CD4-positive, alpha-beta T cell (primary cell): ENCODE results near the gene KCTD1. TPM values are rescaled to one million over a fixed set of nuclear protein-coding genes. Genes with fewer than 3 reads are reported as not detected.

ENCODE experiments used
- ATAC-seq: fragments of 200-7000 bp; cut with Tn5 transposase; one replicate; pipeline ENCODE4 v1.10.0; 2022; ENCODE audit warnings: mild to moderate bottlenecking; ENCODE audit not compliant: poor library complexity
- CTCF ChIA-PET: fragments of 350-600 bp; sonication (Branson Sonifier 250); formaldehyde crosslinking; loops from one replicate; lab custom pipeline; 2021; ENCODE audit warnings: antibody characterized with exemption, inconsistent platforms; lab: Charles Lee
- POLR2A ChIA-PET: fragments of 350-600 bp; sonication (Branson Sonifier 250); formaldehyde crosslinking; loops from one replicate; lab custom pipeline; 2021; ENCODE audit warnings: antibody characterized with exemption, inconsistent platforms; lab: Charles Lee
- DNase-seq, 14 experiments: peaks; one replicate each; pipeline ENCODE4 v3.0.0-alpha.2; 2013 to 2020; ENCODE audit warnings: mixed read lengths in 2 of 14
- H3K27ac ChIP-seq, 2 donors: one replicate each; pipeline versions ENCODE4 v1.5.1 to v1.7.0; 2013; ENCODE audit warnings: low read length in 2 of 2, low read depth in 1 of 2, mild to moderate bottlenecking in 1 of 2
- H3K27me3 ChIP-seq, 2 experiments: 1 replicate in 1 of 2; 2 replicates in 1 of 2; pipeline versions ENCODE4 v1.6.1 to v1.7.0; 2013; ENCODE audit warnings: low read length in 2 of 2, control low read depth in 1 of 2, mild to moderate bottlenecking in 1 of 2, moderate library complexity in 1 of 2; ENCODE audit not compliant: insufficient read depth in 2 of 2, control insufficient read depth in 1 of 2
- H3K36me3 ChIP-seq: one replicate; pipeline ENCODE4 v1.6.1; 2013; ENCODE audit warnings: low read length, control low read depth; ENCODE audit not compliant: insufficient read depth
- H3K4me1 ChIP-seq: one replicate; pipeline ENCODE4 v1.6.1; 2013; ENCODE audit warnings: low read length, control low read depth; ENCODE audit not compliant: insufficient read depth
- H3K4me3 ChIP-seq: one replicate; pipeline ENCODE4 v1.5.1; 2013; ENCODE audit warnings: mild to moderate bottlenecking, low read length, moderate library complexity
- H3K9me3 ChIP-seq, 2 experiments: 1 replicate in 1 of 2; 2 replicates in 1 of 2; pipeline versions ENCODE4 v1.6.1 to v1.7.0; 2013; ENCODE audit warnings: low read length in 2 of 2, mild to moderate bottlenecking in 2 of 2, control low read depth in 1 of 2, moderate library complexity in 1 of 2; ENCODE audit not compliant: control insufficient read depth in 1 of 2, insufficient read depth in 1 of 2
- H3K27ac Mint-ChIP-seq: one replicate; pipeline ENCODE4 v1.8.0; 2020; ENCODE audit warnings: mixed read lengths
- H3K27me3 Mint-ChIP-seq: one replicate; pipeline ENCODE4 v1.8.0; 2021; ENCODE audit warnings: mixed read lengths
- H3K36me3 Mint-ChIP-seq: one replicate; pipeline ENCODE4 v1.8.0; 2021; ENCODE audit warnings: low read depth, mixed read lengths
- H3K4me1 Mint-ChIP-seq: one replicate; pipeline ENCODE4 v1.8.0; 2021; ENCODE audit warnings: low read depth, mixed read lengths
- H3K4me3 Mint-ChIP-seq: one replicate; pipeline ENCODE4 v1.8.0; 2020; ENCODE audit warnings: mild to moderate bottlenecking, mixed read lengths
- H3K9me3 Mint-ChIP-seq: one replicate; pipeline ENCODE4 v1.8.0; 2020; ENCODE audit warnings: mixed read lengths
- CTCF ChIP-seq: fragments of 200-600 bp; IDR thresholded peaks from one replicate; pipeline ENCODE4 v1.8.0; 2022; ENCODE audit warnings: antibody characterized with exemption, mild to moderate bottlenecking
- intact Hi-C, 2 experiments: fragments of 100-400 bp; cut with DNase I in 1 of 2; cut with micrococcal nuclease in 1 of 2; formaldehyde crosslinking; loops; one replicate each; pipeline versions ENCODE4 v1.15.1 to v1.9.0; 2023 to 2025; cut with DNase I, micrococcal nuclease
- total RNA-seq, 174 experiments: library from RNA in 2 of 174; stranded (reverse) in 2 of 174; gene quantifications; one replicate each; pipeline ENCODE4 v1.2.3 and lab custom pipeline; 2021 to 2026

The KCTD1 gene
- total RNA-seq, 2 experiments from 2014 or later, result 0.74 to 1.1 TPM

DNA sequence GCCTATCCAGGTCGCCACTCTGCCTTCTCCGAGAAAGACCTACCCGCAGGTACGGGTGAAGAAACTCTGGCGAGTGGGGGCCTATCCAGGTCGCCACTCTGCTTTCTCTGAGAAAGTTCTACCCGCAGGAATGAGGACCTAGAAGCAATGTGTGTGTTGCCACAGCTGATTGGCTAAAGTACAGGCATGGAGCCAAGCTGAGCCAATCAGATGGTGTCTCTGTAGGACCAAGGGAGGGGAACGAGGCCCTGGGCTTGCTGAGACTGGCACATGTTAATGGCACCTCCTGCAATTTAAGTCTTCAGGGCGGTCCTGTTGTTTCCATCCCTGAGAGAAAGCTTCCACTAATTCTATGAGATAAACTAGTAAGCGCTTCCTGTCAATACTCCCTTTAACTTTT lies 82.3 kb downstream of the KCTD1 start:
- no peaks in the 10 kb centered on the region for H3K9me3 Mint-ChIP-seq
- Histone ChIP-seq H3K4me3 (no peak overlapping the region), H3K4me1 (no peaks in the 10 kb centered on the region), H3K27ac (no peak overlapping the region), H3K36me3 (no peaks in the 10 kb centered on the region), H3K27me3 (no peaks in the 10 kb centered on the region), H3K9me3 (no peaks in the 10 kb centered on the region)
- no peaks in the 10 kb centered on the region for H3K36me3 Mint-ChIP-seq
- no peaks in the 10 kb centered on the region for H3K4me1 Mint-ChIP-seq
- TF ChIP-seq CTCF, result no peak
- ChIA-PET CTCF (no interaction called here), POLR2A (no interaction called here)
- intact Hi-C loops, result no loop called here
- H3K4me3 Mint-ChIP-seq, result no peak overlapping the region
- no peak for DNase-seq
- no peaks in the 10 kb centered on the region for H3K27me3 Mint-ChIP-seq
- no peak overlapping the region for H3K27ac Mint-ChIP-seq
- no peak for ATAC-seq

DNA sequence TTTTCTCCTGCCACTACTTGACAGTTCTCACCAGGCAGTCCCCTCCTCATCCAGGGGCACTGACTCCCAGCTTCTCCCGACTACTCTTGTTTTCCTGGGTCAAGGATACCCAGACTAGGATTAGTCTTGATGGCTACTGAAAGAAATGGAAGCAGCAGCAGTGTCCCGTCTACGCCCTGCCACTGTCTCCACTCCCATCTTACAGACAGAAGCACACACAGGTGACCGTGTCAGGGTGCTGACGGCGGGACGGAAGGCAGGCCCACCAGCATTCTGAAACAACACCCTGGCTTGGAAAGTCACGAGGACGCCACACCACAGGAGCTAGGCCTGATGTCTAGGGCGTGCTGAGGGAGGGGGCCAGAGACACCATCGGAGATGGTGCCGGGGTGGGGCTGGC lies 82.9 kb downstream of the KCTD1 start:
- H3K27ac ChIP-seq, result no peak overlapping the region
- no peak overlapping the region for H3K4me3 ChIP-seq
- H3K9me3 ChIP-seq, result no peaks in the 10 kb centered on the region
- no peak for DNase-seq
- Mint-ChIP-seq H3K36me3 (no peaks in the 10 kb centered on the region), H3K4me1 (no peaks in the 10 kb centered on the region), H3K27ac (no peak overlapping the region), H3K27me3 (no peaks in the 10 kb centered on the region), H3K9me3 (no peaks in the 10 kb centered on the region), H3K4me3 (no peak overlapping the region)
- CTCF ChIA-PET, result no interaction called here
- intact Hi-C loops, result no loop called here
- ATAC-seq, result no peak
- POLR2A ChIA-PET, result no interaction called here
- no peaks in the 10 kb centered on the region for H3K36me3 ChIP-seq
- no peaks in the 10 kb centered on the region for H3K27me3 ChIP-seq
- TF ChIP-seq CTCF, result no peak
- H3K4me1 ChIP-seq, result no peaks in the 10 kb centered on the region

GRCh38 chr18:26464128-26465011 lies 84.0 kb downstream of the KCTD1 start:
- intact Hi-C loops, result no loop called here
- Histone ChIP-seq H3K27ac (no peak overlapping the region), H3K9me3 (no peaks in the 10 kb centered on the region), H3K36me3 (no peaks in the 10 kb centered on the region), H3K4me1 (no peaks in the 10 kb centered on the region), H3K27me3 (no peaks in the 10 kb centered on the region), H3K4me3 (no peak overlapping the region)
- no peak for TF ChIP-seq CTCF
- CTCF ChIA-PET, result no interaction called here
- no peaks in the 10 kb centered on the region for H3K36me3 Mint-ChIP-seq
- H3K27ac Mint-ChIP-seq, result no peak overlapping the region
- H3K27me3 Mint-ChIP-seq, result no peaks in the 10 kb centered on the region
- no peak overlapping the region for H3K4me3 Mint-ChIP-seq
- ATAC-seq (no peak), DNase-seq (no peak)
- H3K4me1 Mint-ChIP-seq, result no peaks in the 10 kb centered on the region
- H3K9me3 Mint-ChIP-seq, result no peaks in the 10 kb centered on the region
- POLR2A ChIA-PET, result no interaction called here
